AG09309 (cell line): Measurements from ENCODE around the gene TXNIP.

ENCODE experiments used
- DNase-seq: peaks from one replicate; pipeline ENCODE4 v3.0.0-alpha.2; 2010; ENCODE audit warnings: low read depth
- H3K4me3 ChIP-seq: 2 replicates; pipeline ENCODE4 v1.5.1; 2011; ENCODE audit warnings: mild to moderate bottlenecking, low read depth, low read length, moderate library complexity; ENCODE audit not compliant: control insufficient read depth
- TF ChIP-seq, protein P1 (sequence below): IDR thresholded peaks from 2 replicates; pipeline ENCODE4 v1.5.1; 2011; ENCODE audit warnings: mild to moderate bottlenecking, low read depth, low read length, inconsistent platforms; ENCODE audit not compliant: insufficient read depth, control insufficient read depth; ENCODE audit errors: missing control alignments

TXNIP gene

DNA sequence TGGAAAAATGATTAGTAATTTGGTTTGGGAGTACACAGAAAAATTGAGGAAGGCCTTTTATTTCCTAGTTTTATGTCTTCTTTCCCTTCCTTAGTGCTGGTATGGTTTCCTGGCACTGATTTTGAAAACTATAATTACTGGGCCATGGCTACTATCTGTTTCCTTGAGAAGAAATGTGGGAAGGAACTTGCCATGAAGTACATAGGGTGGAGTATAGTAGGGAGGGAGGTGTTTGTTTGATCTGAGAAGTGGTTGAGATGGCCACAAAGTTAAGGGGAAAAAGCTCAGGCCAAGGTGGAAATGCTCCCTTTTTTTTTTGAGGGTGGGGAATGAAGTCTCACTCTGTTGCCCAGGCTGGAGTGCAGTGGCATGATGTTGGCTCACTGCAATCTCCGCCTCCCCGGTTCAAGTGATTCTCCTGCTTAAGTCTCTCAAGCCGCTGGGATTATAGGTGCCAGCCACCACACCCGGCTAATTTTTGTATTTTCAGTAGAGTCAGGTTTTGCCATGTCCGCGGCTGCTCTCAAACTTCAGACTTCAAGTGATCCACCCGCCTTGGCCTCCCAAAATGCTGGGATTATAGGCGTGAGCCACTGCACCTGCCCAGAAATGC lies 13.9 kb upstream of the TXNIP start:
- no peak for DNase-seq
- TF ChIP-seq, protein P1, sequence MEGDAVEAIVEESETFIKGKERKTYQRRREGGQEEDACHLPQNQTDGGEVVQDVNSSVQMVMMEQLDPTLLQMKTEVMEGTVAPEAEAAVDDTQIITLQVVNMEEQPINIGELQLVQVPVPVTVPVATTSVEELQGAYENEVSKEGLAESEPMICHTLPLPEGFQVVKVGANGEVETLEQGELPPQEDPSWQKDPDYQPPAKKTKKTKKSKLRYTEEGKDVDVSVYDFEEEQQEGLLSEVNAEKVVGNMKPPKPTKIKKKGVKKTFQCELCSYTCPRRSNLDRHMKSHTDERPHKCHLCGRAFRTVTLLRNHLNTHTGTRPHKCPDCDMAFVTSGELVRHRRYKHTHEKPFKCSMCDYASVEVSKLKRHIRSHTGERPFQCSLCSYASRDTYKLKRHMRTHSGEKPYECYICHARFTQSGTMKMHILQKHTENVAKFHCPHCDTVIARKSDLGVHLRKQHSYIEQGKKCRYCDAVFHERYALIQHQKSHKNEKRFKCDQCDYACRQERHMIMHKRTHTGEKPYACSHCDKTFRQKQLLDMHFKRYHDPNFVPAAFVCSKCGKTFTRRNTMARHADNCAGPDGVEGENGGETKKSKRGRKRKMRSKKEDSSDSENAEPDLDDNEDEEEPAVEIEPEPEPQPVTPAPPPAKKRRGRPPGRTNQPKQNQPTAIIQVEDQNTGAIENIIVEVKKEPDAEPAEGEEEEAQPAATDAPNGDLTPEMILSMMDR = no peak
- H3K4me3 ChIP-seq = no peak overlapping the region

DNA sequence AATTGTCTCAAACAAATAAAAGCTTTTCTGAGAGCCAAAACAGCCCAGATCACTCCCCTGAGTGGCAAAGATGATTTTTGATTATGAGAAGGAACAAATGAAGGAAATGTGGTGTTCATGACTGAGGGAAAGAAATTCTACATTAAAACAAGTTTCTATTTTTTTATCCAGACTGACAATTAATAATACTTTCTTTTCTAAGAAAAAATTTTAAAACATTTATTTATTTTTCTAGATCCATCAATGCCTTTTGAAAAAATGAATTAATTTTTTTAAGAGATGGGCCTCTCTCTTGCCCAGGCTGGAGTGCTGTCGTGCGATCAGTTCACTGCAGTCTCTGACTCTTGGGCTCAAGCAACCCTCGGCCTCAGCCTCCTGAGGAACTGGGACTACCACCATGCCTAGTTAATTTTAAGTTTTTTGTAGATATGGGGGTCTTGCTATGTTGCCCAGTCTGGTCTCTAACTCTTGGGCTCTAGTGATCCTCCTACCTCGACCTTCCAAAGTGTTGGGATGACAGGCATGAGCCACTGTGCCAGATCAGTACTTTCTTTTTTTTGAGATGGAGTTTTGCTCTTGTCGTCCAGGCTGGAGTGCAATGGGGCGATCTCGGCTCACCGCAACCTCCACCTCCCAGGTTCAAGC lies 11.2 kb upstream of the TXNIP start:
- TF ChIP-seq, protein P1 = no peak
- no peak for DNase-seq
- H3K4me3 ChIP-seq = no peak overlapping the region

DNA sequence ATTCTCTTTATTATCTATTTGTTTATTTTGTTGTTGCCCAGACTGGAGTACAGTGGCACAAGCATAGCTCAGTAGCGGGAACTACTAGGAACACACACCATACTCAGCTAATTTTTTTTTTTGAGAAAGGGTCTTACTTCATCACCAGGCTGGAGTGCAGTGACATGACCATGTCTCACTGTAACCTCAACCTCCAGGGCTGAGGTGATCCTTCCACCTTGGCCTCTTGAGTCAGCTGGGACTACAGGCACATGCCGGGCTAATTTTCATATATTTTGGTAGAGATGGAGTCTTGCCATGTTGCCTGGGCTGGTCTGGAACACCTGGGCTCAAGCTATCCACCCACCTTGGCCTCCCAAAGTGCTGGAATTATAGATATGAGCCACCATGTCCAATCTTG lies 5.3 kb upstream of the TXNIP start:
- TF ChIP-seq, protein P1 = no peak
- H3K4me3 ChIP-seq = no peak overlapping the region
- DNase-seq = no peak

DNA sequence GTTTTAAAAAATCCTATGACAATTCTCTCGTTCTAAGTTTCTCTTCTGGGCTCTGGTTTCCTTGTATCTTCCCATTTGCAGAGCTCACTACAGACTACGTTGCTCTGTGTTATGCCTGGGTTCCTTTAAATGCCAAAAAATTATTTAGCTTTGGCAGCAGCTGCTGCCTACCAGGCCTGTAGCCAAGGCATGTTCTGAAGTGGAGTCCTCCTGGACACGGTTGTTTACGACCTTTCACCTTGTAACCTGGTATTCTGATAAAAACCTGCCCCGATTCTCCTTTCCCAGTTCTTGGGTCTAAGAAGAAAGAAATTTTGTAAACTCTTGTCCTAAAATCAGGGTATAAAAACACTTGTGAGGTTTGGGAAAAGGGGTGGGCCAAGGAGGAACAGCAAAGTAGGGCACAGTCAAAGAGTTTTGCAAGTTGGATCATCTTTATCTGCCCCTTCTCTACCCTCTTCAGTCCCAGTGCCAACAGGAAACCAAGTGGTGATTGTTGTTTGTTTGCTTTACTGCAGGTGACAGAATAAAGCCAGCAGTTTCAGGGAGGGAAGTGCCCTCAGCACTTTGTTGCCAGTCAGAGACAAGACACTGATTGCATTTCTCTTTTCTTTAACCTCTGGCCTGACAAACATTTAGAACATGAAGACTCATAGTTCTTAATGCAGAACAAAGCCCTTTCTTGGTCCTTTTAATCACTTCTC lies 3.1 kb upstream of the TXNIP start:
- TF ChIP-seq, protein P1 = no peak
- H3K4me3 ChIP-seq = no peak overlapping the region
- no peak for DNase-seq

DNA sequence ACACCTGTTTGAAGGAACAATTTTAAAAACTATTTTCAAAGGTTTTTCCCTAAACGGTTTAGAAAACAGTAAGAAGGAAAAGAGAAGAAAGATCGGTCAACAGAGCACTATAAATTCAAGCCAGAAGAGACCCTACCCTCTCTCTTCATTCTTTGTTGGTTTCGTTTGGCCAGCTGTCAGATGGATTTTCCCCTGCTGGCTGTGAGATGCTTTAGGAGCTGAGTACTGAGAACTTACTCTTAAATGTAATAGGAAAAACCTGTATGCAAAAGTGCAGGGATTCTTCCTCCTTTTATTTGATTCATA lies 1.3 kb upstream of the TXNIP start:
- no peak overlapping the region for H3K4me3 ChIP-seq
- TF ChIP-seq, protein P1 = no peak
- no peak for DNase-seq

DNA sequence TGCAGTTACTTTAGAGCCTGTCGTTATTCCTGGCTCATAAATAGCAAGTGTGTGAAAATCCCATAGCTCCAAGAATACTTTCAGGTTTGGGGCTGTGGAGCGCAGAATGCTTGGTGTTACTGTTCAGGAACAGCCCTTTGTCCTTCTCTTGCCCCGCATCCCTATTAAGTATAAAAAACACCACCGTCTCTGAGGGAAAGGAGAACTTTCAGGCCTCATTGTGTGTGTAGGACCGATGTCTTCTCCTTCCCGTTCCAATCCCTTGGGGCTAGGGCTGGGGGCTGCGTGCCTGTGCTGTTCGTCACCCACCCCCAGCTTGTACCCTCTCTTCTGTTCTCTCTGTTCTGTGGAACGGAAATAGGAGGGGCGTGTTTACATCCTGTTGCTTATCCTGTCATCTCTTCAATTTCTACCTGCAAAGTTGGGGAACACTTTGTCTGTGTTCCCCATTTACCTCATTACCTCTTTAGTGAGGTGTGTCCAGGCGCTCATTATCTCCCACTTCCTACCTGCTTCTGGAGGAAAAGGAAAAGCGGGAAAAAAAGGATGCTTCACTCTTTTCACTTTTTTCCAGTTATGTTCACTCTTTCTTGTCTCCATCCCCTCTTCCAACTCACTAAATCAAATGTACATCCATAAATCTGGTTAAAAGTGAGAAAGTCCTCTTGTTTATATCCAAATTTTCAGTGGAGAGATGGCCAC lies 788 bp upstream of the TXNIP start:
- peak overlapping the region; percentile 65 for H3K4me3 ChIP-seq
- TF ChIP-seq, protein P1 = no peak
- DNase-seq = no peak
